ENCODE measurements around the gene PCBP3.
"Not testable (repeated sequence)": the region's sequence is repeated elsewhere in the genome, so short reads cannot be mapped to it uniquely, and the experiment has no call there.

PCBP3 gene

GRCh38 chr21:45792682-45793383 lies 149.3 kb downstream of the PCBP3 start:
- no peak for DNase-seq

- no peak for DNase-seq
These were observed 150.5 kb downstream of the PCBP3 start for GRCh38 chr21:45794027-45794426.

- DNase-seq, result no peak
These were observed 152.5 kb downstream of the PCBP3 start for GRCh38 chr21:45796003-45796402.

- no peak for DNase-seq
These were observed 153.8 kb downstream of the PCBP3 start for GRCh38 chr21:45797338-45797737.

GRCh38 chr21:45799765-45800338 lies 156.3 kb downstream of the PCBP3 start:
- no peak for DNase-seq

GRCh38 chr21:45800339-45801080 lies 157.0 kb downstream of the PCBP3 start:
- no peak for DNase-seq

GRCh38 chr21:45801129-45801964 lies 157.8 kb downstream of the PCBP3 start:
- peak in 1 of 2 experiments; percentile 5 for DNase-seq

- DNase-seq, result no peak
These were observed 158.5 kb downstream of the PCBP3 start for GRCh38 chr21:45801989-45802388.

- no peak for DNase-seq
These were observed 158.9 kb downstream of the PCBP3 start for GRCh38 chr21:45802425-45802824.

GRCh38 chr21:45802956-45803617 lies 159.6 kb downstream of the PCBP3 start:
- DNase-seq, result no peak

GRCh38 chr21:45803618-45804340 lies 160.3 kb downstream of the PCBP3 start:
- no peak for DNase-seq

GRCh38 chr21:45804809-45805313 lies 161.3 kb downstream of the PCBP3 start:
- DNase-seq, result no peak

GRCh38 chr21:45805321-45805720 lies 161.8 kb downstream of the PCBP3 start:
- DNase-seq, result no peak

- no peak for DNase-seq
These were observed 162.5 kb downstream of the PCBP3 start for GRCh38 chr21:45806042-45806441.

GRCh38 chr21:45808663-45809062 lies 165.1 kb downstream of the PCBP3 start:
- not testable (repeated sequence) for DNase-seq

GRCh38 chr21:45809421-45809820 lies 165.9 kb downstream of the PCBP3 start:
- DNase-seq, result no peak

GRCh38 chr21:45811136-45811535 lies 167.6 kb downstream of the PCBP3 start:
- no peak for DNase-seq

GRCh38 chr21:45814210-45814940 lies 170.8 kb downstream of the PCBP3 start:
- DNase-seq, result not testable (repeated sequence)

GRCh38 chr21:45815781-45816180 lies 172.3 kb downstream of the PCBP3 start:
- DNase-seq, result not testable (repeated sequence)

GRCh38 chr21:45816794-45817193 lies 173.3 kb downstream of the PCBP3 start:
- no peak for DNase-seq

GRCh38 chr21:45817345-45817744 lies 173.8 kb downstream of the PCBP3 start:
- no peak for DNase-seq

Measured in cerebellar nuclear complex (tissue), 1 donor.